ENCODE measurements around the gene TBC1D8. TPM values are rescaled to one million over a fixed set of nuclear protein-coding genes. Genes with fewer than 3 reads are reported as not detected.

Gene TBC1D8
- total and polyA plus RNA-seq, 2 of the 8 experiments (the other 6 are each of a cell fraction or from before 2014, with no cell fraction given): 20.8 to 21.8 TPM

DNA sequence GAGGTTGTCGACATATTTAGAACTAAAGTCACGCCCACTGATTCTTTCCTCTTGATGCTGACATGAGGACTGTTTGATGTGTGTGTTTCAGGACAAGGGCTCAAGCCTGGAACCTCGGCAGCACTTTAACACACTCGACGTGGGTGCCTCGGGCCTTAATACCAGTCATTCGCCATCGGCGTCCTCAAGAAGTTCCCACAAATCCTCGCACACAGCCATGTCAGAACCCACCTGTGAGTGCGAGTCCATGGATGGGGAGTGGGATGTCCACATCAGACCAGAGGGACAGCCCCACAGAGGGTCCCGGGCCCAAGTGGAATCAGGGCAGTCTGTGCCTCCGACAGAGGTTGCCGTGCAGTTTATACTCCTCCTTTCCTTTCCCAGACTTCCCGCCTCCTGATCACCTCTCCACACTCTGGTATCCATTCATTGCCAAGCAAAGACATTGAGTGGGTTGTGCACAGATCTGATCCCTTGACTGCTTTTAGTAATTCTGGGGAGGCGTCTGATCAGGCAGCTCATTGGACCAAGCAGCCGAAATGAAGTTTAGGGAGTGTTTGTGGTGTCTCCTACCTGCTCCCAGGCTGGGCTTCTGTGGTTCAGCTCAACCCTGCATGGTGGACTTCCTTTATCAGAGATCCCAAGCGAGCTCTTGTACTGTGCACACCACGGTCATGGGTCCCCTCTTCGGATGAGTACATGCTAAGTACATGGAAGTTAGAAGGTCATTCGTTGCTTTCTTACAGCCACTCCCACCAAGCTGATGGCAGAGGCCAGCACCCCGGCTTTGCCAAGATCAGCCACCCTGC is 176.3 kb downstream of the TBC1D8 start (continued):
- TF ChIP-seq CTBP2 (IDR thresholded peaks at IDR 0.05; ENCODE audit: borderline replicate concordance, insufficient read depth, insufficient read length, low read length) (no peak), JUND (IDR thresholded peaks at IDR 0.05; ENCODE audit: low read length) (no peak)
